Activated naive CD4-positive, alpha-beta T cell treated with anti-CD3 and anti-CD28 coated beads for 36 hours (primary cell): ENCODE results near the gene MUC13. TPM values are rescaled to one million over a fixed set of nuclear protein-coding genes. Genes with fewer than 3 reads are reported as not detected.

Experiments used
- total RNA-seq, 2 experiments: library from RNA; stranded (reverse); gene quantifications; one replicate each; pipeline ENCODE4 v1.2.3, GENCODE V29; 2021

The MUC13 gene
- total RNA-seq, 2 experiments from 2014 or later = not detected

Other genes starting within 250 kb of the MUC13 start
- gene UMPS, start 204.3 kb downstream of the MUC13 start, total RNA-seq = 10 to 100 TPM; 29.6 to 34.1 TPM
- gene ITGB5, start 47.4 kb downstream of the MUC13 start, total RNA-seq = under 1 TPM; 0.31 to 0.59 TPM
- gene HEG1, start 121.2 kb upstream of the MUC13 start, total RNA-seq = 1 to 10 TPM; 5.8 TPM